NCI-H146 treated with DMSO at 0.1 percent for 48 hours (cell line): ENCODE data around the gene HSPA8.
"Not testable (repeated sequence)": the region's sequence is repeated elsewhere in the genome, so short reads cannot be mapped to it uniquely, and the experiment has no call there.

ENCODE experiments used
- DNase-seq: peaks from one replicate; lab custom pipeline; 2025; ENCODE audit not compliant: unreplicated experiment; lab: John Stamatoyannopoulos, UW

HSPA8 gene

GRCh38 chr11:123072762-123073161 is 10.8 kb upstream of the HSPA8 start:
- DNase-seq: no peak

GRCh38 chr11:123072332-123072761 is 10.4 kb upstream of the HSPA8 start:
- DNase-seq: no peak

- DNase-seq: no peak
Measured at GRCh38 chr11:123069908-123070821, 8.2 kb upstream of the HSPA8 start.

GRCh38 chr11:123065621-123066020 is 3.7 kb upstream of the HSPA8 start:
- DNase-seq: no peak

GRCh38 chr11:123063826-123064657 is 2.1 kb upstream of the HSPA8 start:
- DNase-seq: no peak

GRCh38 chr11:123062892-123063825 is 1.2 kb upstream of the HSPA8 start:
- DNase-seq: peak; percentile 77

- DNase-seq: peak; percentile 100
Measured at GRCh38 chr11:123062158-123062891, 389 bp upstream of the HSPA8 start.

- DNase-seq: peak; percentile 48
Measured at GRCh38 chr11:123060277-123061000, 1.5 kb downstream of the HSPA8 start.

- not testable (repeated sequence) for DNase-seq
Measured at GRCh38 chr11:123059041-123059920, 2.7 kb downstream of the HSPA8 start.

GRCh38 chr11:123057661-123058305 is 4.2 kb downstream of the HSPA8 start:
- no peak for DNase-seq

- DNase-seq: no peak
Measured at GRCh38 chr11:123056835-123057491, 5.0 kb downstream of the HSPA8 start.

GRCh38 chr11:123055191-123055901 is 6.6 kb downstream of the HSPA8 start:
- no peak for DNase-seq

- peak; percentile 87 for DNase-seq
Measured at GRCh38 chr11:123054301-123055065, 7.5 kb downstream of the HSPA8 start.

GRCh38 chr11:123052901-123053721 is 8.8 kb downstream of the HSPA8 start:
- no peak for DNase-seq

GRCh38 chr11:123051634-123052033 is 10.3 kb downstream of the HSPA8 start:
- no peak for DNase-seq
